Measurements from ENCODE around the gene LRMDA. TPM values are rescaled to one million over a fixed set of nuclear protein-coding genes. Genes with fewer than 3 reads are reported as not detected.
"Not testable (repeated sequence)": the region's sequence is repeated elsewhere in the genome, so short reads cannot be mapped to it uniquely, and the experiment has no call there.

The LRMDA gene

DNA sequence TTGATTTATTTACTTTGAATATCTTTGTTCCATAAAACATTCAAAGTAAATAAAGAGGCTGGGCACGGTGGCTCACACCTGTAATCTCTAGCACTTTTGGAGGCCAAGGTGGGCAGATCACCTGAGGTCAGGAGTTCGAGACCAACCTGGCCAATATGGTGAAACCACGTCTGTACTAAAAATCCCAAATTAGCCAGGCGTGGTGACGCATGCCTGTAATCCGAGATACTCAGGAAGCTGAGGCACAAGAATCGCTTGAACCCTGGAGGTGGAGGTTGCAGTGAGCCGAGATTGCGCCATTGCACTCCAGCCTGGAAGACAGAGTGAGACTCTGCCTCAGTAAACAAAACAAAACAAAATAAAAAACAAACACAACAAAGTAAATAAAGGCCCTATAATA lies 1153.0 kb downstream of the LRMDA start:
- H3K9me3 ChIP-seq (ENCODE audit: control insufficient read depth, low read length); H3K79me1 ChIP-seq (replicated peaks; ENCODE audit: low read length, poor library complexity, severe bottlenecking); H2AFZ ChIP-seq (ENCODE audit: low read depth, low read length); H2BK12ac ChIP-seq (ENCODE audit: low read length in 2 of 2); H2BK120ac ChIP-seq (ENCODE audit: low read depth, low read length); H3K23ac ChIP-seq (ENCODE audit: low read length in 2 of 2); H3K4me2 ChIP-seq (ENCODE audit: low read length, poor library complexity, severe bottlenecking); H3K14ac ChIP-seq (ENCODE audit: low read length in 2 of 2); H3K4ac ChIP-seq (ENCODE audit: low read depth in 1 of 2, low read length in 2 of 2); H3K9ac ChIP-seq (ENCODE audit: low read length); DNase-seq; H3K27me3 ChIP-seq (ENCODE audit: control insufficient read depth in 1 of 2, insufficient read depth in 1 of 2, low read length in 2 of 2); H2BK15ac ChIP-seq (ENCODE audit: low read depth, poor library complexity, severe bottlenecking); H4K91ac ChIP-seq (ENCODE audit: low read length); H3K36me3 ChIP-seq (ENCODE audit: control insufficient read depth in 1 of 2, insufficient read depth in 2 of 2, low read depth in 1 of 2, low read length in 2 of 2); H3K4me1 ChIP-seq (ENCODE audit: control insufficient read depth, insufficient read depth, low read depth, low read length); H3K4me3 ChIP-seq (ENCODE audit: insufficient read depth in 1 of 2, low read depth in 1 of 2, low read length in 2 of 2): not testable (repeated sequence)
- 91% methylated on average over 9 of the region's 9 CpGs for WGBS
- Histone ChIP-seq H2AK5ac (ENCODE audit: low read length, severe bottlenecking) (peak overlapping the region; percentile 73), H3K18ac (ENCODE audit: low read depth in 1 of 2, low read length in 2 of 2) (peak overlapping the region in 1 of 2 experiments; percentile 21), H2BK5ac (ENCODE audit: low read depth, low read length, poor library complexity, severe bottlenecking) (peak overlapping the region; percentile 73), H4K8ac (ENCODE audit: low read length) (peak overlapping the region; percentile 41), H3K27ac (ENCODE audit: low read length, poor library complexity, severe bottlenecking) (peak overlapping the region; percentile 81)

Small RNA genes lying within 50 kb of the gene (small RNA-seq; reads per million reads assigned to genes)
- not detected for gene MIR606 (ENCODE audit: low read depth)
- gene RN7SL518P (ENCODE audit: low read depth): not detected
- gene RNU6-673P (ENCODE audit: low read depth): not detected

Data from mesenchymal stem cell (in vitro differentiated cells and primary cell).